ENCODE data around the gene PNN.

Gene PNN

GRCh38 chr14:39231751-39232553 lies 56.9 kb downstream of the PNN start:
- peak; percentile 72 for DNase-seq
